K562 (cell line): ENCODE results near the gene MYRFL.

Experiments
- CBX2 ChIP-seq: fragments of 200-600 bp; sonication (generic); IDR thresholded peaks from one replicate; pipeline ENCODE4 v1.6.1; 2012; ENCODE audit warnings: mild to moderate bottlenecking, low read length, inconsistent platforms; ENCODE audit not compliant: insufficient read depth, poor library complexity, severe bottlenecking
- CREB1 ChIP-seq, 2 experiments: sonication (generic) in 1 of 2; formaldehyde crosslinking in 1 of 2; IDR thresholded peaks; 2 replicates each; pipeline versions ENCODE4 v1.6.1 to v1.8.0; 2012 to 2022; ENCODE audit warnings: inconsistent platforms in 1 of 2, mild to moderate bottlenecking in 1 of 2, missing genetic modification reagents in 1 of 2, moderate library complexity in 1 of 2
- EZH2 ChIP-seq: IDR thresholded peaks from 2 replicates; pipeline ENCODE4 v1.6.1; 2012; ENCODE audit warnings: low read depth, mild to moderate bottlenecking, inconsistent platforms, low read length, borderline replicate concordance
- KDM1A ChIP-seq, 2 experiments: fragments of 450-650 bp; IDR thresholded peaks; 2 replicates each; pipeline ENCODE4 v1.6.1; 2016; ENCODE audit warnings: mild to moderate bottlenecking in 2 of 2
- MYC ChIP-seq, 2 experiments: fragments of 250-450 bp in 1 of 2; sonication (Bioruptor Pico) in 1 of 2; IDR thresholded peaks; 2 replicates each; pipeline versions ENCODE4 v1.5.1 to v1.6.1; 2012 to 2021; ENCODE audit warnings: low read depth in 2 of 2, borderline replicate concordance in 1 of 2, improper control_type of control experiment in 1 of 2, low read length in 1 of 2, mild to moderate bottlenecking in 1 of 2, moderate library complexity in 1 of 2
- TARDBP ChIP-seq: fragments of 450-650 bp; IDR thresholded peaks from 2 replicates; pipeline ENCODE4 v1.6.1; 2016
- ZNF324 ChIP-seq: fragments of 250-450 bp; sonication (Bioruptor Pico); IDR thresholded peaks from 2 replicates; pipeline ENCODE4 v1.4.0; 2020; ENCODE audit warnings: mild to moderate bottlenecking
- TF ChIP-seq, protein P1 (sequence below), 3 experiments: IDR thresholded peaks in 2 of 3; conservative IDR thresholded peaks in 1 of 3; 2 replicates each; pipeline ENCODE4 v1.5.1; 2011 to 2012; ENCODE audit warnings: low read length in 3 of 3, mild to moderate bottlenecking in 3 of 3, control low read depth in 2 of 3, improper control_type of control experiment in 1 of 3, inconsistent platforms in 1 of 3, low read depth in 1 of 3, mixed read lengths in 1 of 3, moderate library complexity in 1 of 3; ENCODE audit not compliant: insufficient read depth in 2 of 3
- TF ChIP-seq, protein P2 (sequence below): IDR thresholded peaks from 2 replicates; pipeline ENCODE4 v1.6.1; 2016; ENCODE audit warnings: missing genetic modification characterization, missing compliant biosample characterization

DNA sequence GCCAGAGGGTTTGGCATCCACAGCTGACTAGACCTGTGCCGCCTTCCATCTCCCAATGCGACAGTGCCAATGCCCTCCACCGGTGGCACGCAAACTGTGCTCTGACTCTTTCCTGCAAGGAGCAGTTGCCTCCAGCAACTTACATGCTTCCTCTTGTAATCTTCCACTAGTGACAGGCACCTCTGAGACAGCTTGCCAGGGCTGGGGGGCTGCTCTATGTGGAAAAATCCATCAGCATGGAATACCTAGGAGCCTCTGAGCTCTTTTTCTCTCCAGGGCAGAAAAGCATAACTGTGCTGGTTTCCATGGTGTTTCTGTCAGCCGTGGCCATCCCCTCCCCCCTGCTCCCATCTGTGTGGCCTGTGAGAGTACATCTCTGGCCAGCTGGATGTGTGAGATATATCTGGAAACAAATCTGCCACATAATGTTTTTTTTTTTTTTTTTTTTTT, 110.6 kb downstream of the MYRFL start:
- TF ChIP-seq KDM1A (IDR thresholded peaks at IDR 0.05) = no peak
- no peak for TF ChIP-seq ZNF324
- no peak for TF ChIP-seq CBX2
- no peak for TF ChIP-seq TARDBP
- TF ChIP-seq, protein P1, sequence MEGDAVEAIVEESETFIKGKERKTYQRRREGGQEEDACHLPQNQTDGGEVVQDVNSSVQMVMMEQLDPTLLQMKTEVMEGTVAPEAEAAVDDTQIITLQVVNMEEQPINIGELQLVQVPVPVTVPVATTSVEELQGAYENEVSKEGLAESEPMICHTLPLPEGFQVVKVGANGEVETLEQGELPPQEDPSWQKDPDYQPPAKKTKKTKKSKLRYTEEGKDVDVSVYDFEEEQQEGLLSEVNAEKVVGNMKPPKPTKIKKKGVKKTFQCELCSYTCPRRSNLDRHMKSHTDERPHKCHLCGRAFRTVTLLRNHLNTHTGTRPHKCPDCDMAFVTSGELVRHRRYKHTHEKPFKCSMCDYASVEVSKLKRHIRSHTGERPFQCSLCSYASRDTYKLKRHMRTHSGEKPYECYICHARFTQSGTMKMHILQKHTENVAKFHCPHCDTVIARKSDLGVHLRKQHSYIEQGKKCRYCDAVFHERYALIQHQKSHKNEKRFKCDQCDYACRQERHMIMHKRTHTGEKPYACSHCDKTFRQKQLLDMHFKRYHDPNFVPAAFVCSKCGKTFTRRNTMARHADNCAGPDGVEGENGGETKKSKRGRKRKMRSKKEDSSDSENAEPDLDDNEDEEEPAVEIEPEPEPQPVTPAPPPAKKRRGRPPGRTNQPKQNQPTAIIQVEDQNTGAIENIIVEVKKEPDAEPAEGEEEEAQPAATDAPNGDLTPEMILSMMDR (IDR thresholded peaks at IDR 0.05 in 2 of 3, conservative IDR thresholded peaks at IDR 0.05 in 1 of 3; ENCODE audit: insufficient read depth in 2 of 3, low read depth in 1 of 3, low read length in 3 of 3) = no peak
- TF ChIP-seq CREB1 (IDR thresholded peaks at IDR 0.05) = no peak
- TF ChIP-seq CREB1 (CRISPR knock-in tag; IDR thresholded peaks at IDR 0.05) = no peak
- TF ChIP-seq EZH2 = no peak
- TF ChIP-seq, protein P2, sequence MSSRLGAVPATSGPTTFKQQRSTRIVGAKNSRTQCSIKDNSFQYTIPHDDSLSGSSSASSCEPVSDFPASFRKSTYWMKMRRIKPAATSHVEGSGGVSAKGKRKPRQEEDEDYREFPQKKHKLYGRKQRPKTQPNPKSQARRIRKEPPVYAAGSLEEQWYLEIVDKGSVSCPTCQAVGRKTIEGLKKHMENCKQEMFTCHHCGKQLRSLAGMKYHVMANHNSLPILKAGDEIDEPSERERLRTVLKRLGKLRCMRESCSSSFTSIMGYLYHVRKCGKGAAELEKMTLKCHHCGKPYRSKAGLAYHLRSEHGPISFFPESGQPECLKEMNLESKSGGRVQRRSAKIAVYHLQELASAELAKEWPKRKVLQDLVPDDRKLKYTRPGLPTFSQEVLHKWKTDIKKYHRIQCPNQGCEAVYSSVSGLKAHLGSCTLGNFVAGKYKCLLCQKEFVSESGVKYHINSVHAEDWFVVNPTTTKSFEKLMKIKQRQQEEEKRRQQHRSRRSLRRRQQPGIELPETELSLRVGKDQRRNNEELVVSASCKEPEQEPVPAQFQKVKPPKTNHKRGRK = no peak
- no peak for TF ChIP-seq MYC (IDR thresholded peaks at IDR 0.05; ENCODE audit: low read depth, low read length)
- no peak for TF ChIP-seq MYC (CRISPR knock-in tag; IDR thresholded peaks at IDR 0.05; ENCODE audit: borderline replicate concordance, low read depth)
